Measurements from ENCODE around the gene EFCAB3.
"Not testable (repeated sequence)": the region's sequence is repeated elsewhere in the genome, so short reads cannot be mapped to it uniquely, and the experiment has no call there.

DNA sequence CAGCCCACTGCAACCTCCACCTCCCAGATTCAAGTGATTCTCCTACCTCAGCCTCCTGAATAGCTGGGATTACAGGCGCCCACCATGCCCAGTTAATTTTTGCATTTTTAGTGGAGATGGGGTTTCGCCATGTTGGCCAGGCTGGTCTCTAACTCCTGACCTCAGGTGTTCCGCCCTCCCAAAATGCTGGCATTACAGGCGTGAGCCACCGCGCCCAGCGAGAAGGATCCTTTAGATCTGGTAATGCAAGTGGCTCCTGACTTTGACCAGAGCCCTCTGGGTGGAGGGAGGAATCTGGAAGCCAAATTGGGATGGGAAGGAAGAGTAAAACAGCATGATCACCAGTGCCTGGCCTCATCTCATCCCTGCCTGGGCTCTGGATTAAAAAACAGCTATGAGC lies 84.9 kb downstream of the EFCAB3 start:
- TF ChIP-seq, protein P1, sequence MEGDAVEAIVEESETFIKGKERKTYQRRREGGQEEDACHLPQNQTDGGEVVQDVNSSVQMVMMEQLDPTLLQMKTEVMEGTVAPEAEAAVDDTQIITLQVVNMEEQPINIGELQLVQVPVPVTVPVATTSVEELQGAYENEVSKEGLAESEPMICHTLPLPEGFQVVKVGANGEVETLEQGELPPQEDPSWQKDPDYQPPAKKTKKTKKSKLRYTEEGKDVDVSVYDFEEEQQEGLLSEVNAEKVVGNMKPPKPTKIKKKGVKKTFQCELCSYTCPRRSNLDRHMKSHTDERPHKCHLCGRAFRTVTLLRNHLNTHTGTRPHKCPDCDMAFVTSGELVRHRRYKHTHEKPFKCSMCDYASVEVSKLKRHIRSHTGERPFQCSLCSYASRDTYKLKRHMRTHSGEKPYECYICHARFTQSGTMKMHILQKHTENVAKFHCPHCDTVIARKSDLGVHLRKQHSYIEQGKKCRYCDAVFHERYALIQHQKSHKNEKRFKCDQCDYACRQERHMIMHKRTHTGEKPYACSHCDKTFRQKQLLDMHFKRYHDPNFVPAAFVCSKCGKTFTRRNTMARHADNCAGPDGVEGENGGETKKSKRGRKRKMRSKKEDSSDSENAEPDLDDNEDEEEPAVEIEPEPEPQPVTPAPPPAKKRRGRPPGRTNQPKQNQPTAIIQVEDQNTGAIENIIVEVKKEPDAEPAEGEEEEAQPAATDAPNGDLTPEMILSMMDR (IDR thresholded peaks at IDR 0.05), result not testable (repeated sequence)
- TF ChIP-seq EP300, POLR2A (IDR thresholded peaks at IDR 0.05): not testable (repeated sequence)

Data from upper lobe of left lung (tissue), 4 donors.